ENCODE results near the gene PDPN.
A peak's percentile ranks its signal among the peaks of the same experiment; 100 is the strongest.
"Not testable (repeated sequence)": the region's sequence is repeated elsewhere in the genome, so short reads cannot be mapped to it uniquely, and the experiment has no call there.

PDPN gene

GRCh38 chr1:13583595-13583965 lies at the start of gene PDPN:
TSS of gene PDPN (plus strand) at chr1:13583832. CDS start at chr1:13584034, 202 bp downstream.
- DNase-seq (ENCODE audit: low spot score): peak; percentile 87

GRCh38 chr1:13535227-13535626 lies 48.4 kb upstream of the PDPN start:
- DNase-seq (ENCODE audit: low spot score): no peak

GRCh38 chr1:13536571-13536970 lies 47.1 kb upstream of the PDPN start:
- no peak for DNase-seq (ENCODE audit: low spot score)

GRCh38 chr1:13538832-13539231 lies 44.8 kb upstream of the PDPN start:
- no peak for DNase-seq (ENCODE audit: low spot score)

- no peak for DNase-seq (ENCODE audit: low spot score)
These were observed 43.9 kb upstream of the PDPN start for GRCh38 chr1:13539683-13540082.

GRCh38 chr1:13540866-13541265 lies 42.8 kb upstream of the PDPN start:
- no peak for DNase-seq (ENCODE audit: low spot score)

- no peak for DNase-seq (ENCODE audit: low spot score)
These were observed 42.0 kb upstream of the PDPN start for GRCh38 chr1:13541435-13542215.

- DNase-seq (ENCODE audit: low spot score): no peak
These were observed 40.0 kb upstream of the PDPN start for GRCh38 chr1:13543451-13544220.

GRCh38 chr1:13544221-13544556 lies 39.4 kb upstream of the PDPN start:
- no peak for DNase-seq (ENCODE audit: low spot score)

GRCh38 chr1:13546791-13547190 lies 36.8 kb upstream of the PDPN start:
- DNase-seq (ENCODE audit: low spot score): no peak

GRCh38 chr1:13548281-13548680 lies 35.4 kb upstream of the PDPN start:
- DNase-seq (ENCODE audit: low spot score): no peak

- no peak for DNase-seq (ENCODE audit: low spot score)
These were observed 34.6 kb upstream of the PDPN start for GRCh38 chr1:13549021-13549420.

GRCh38 chr1:13549521-13549920 lies 34.1 kb upstream of the PDPN start:
- DNase-seq (ENCODE audit: low spot score): no peak

- no peak for DNase-seq (ENCODE audit: low spot score)
These were observed 33.0 kb upstream of the PDPN start for GRCh38 chr1:13550663-13551062.

- no peak for DNase-seq (ENCODE audit: low spot score)
These were observed 28.8 kb upstream of the PDPN start for GRCh38 chr1:13554798-13555197.

GRCh38 chr1:13556224-13556764 lies 27.3 kb upstream of the PDPN start:
- DNase-seq (ENCODE audit: low spot score): no peak

- no peak for DNase-seq (ENCODE audit: low spot score)
These were observed 23.1 kb upstream of the PDPN start for GRCh38 chr1:13560541-13560940.

- DNase-seq (ENCODE audit: low spot score): not testable (repeated sequence)
These were observed 20.7 kb upstream of the PDPN start for GRCh38 chr1:13562981-13563380.

- no peak for DNase-seq (ENCODE audit: low spot score)
These were observed 19.6 kb upstream of the PDPN start for GRCh38 chr1:13564073-13564472.

- not testable (repeated sequence) for DNase-seq (ENCODE audit: low spot score)
These were observed 13.2 kb upstream of the PDPN start for GRCh38 chr1:13570435-13570834.

- no peak for DNase-seq (ENCODE audit: low spot score)
These were observed 12.7 kb upstream of the PDPN start for GRCh38 chr1:13570924-13571323.

GRCh38 chr1:13573586-13573985 lies 10.0 kb upstream of the PDPN start:
- no peak for DNase-seq (ENCODE audit: low spot score)

GRCh38 chr1:13576926-13577325 lies 6.7 kb upstream of the PDPN start:
- DNase-seq (ENCODE audit: low spot score): no peak

All from ecto neural progenitor cell (in vitro differentiated cells).